ENCODE measurements around the gene SEMA5A. TPM values are rescaled to one million over a fixed set of nuclear protein-coding genes. Genes with fewer than 3 reads are reported as not detected.
A peak's percentile ranks its signal among the peaks of the same experiment; 100 is the strongest.
"Not testable (repeated sequence)": the region's sequence is repeated elsewhere in the genome, so short reads cannot be mapped to it uniquely, and the experiment has no call there.

SEMA5A gene
- total RNA-seq, 1 donor from 2014 or later: 9.3 TPM

DNA sequence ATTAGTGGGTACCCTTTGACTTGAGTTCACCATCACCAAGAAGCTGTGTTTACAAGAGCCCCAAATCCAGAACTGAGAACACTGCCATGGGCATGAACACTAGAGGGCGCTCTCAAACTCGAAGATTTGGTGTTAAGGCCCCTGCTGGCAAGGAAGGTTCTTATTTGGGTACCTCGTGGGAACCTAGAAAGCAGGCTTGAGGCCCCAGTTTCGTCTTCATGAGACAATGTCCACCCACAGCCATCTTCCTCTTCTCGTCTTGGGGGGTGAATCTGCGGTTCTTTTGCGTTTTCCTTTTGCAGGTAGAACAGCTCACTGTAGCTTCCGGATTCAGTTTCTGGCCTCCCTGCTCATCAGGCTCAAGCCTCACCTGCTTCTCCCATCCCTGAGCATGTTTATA lies 184.0 kb downstream of the SEMA5A start:
- Histone ChIP-seq H3K4me1 (no peaks in the 10 kb centered on the region), H3K27ac (no peak overlapping the region), H3K27me3 (no peaks in the 10 kb centered on the region), H3K9me3 (no peaks in the 10 kb centered on the region), H3K4me3 (no peak overlapping the region), H3K36me3 (no peaks in the 10 kb centered on the region)
- no peak for DNase-seq (ENCODE audit: extremely low spot score in 2 of 2)
- TF ChIP-seq, protein P1, sequence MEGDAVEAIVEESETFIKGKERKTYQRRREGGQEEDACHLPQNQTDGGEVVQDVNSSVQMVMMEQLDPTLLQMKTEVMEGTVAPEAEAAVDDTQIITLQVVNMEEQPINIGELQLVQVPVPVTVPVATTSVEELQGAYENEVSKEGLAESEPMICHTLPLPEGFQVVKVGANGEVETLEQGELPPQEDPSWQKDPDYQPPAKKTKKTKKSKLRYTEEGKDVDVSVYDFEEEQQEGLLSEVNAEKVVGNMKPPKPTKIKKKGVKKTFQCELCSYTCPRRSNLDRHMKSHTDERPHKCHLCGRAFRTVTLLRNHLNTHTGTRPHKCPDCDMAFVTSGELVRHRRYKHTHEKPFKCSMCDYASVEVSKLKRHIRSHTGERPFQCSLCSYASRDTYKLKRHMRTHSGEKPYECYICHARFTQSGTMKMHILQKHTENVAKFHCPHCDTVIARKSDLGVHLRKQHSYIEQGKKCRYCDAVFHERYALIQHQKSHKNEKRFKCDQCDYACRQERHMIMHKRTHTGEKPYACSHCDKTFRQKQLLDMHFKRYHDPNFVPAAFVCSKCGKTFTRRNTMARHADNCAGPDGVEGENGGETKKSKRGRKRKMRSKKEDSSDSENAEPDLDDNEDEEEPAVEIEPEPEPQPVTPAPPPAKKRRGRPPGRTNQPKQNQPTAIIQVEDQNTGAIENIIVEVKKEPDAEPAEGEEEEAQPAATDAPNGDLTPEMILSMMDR (IDR thresholded peaks at IDR 0.05): peak in 2 of 3 experiments; percentile 17 to 37
- no peak for TF ChIP-seq POLR2A (IDR thresholded peaks at IDR 0.05)
- TF ChIP-seq POLR2AphosphoS5 (IDR thresholded peaks at IDR 0.05; ENCODE audit: insufficient read depth in 1 of 2, low read depth in 1 of 2): no peak
- intact Hi-C loops (cut with DNase I): no loop called here

DNA sequence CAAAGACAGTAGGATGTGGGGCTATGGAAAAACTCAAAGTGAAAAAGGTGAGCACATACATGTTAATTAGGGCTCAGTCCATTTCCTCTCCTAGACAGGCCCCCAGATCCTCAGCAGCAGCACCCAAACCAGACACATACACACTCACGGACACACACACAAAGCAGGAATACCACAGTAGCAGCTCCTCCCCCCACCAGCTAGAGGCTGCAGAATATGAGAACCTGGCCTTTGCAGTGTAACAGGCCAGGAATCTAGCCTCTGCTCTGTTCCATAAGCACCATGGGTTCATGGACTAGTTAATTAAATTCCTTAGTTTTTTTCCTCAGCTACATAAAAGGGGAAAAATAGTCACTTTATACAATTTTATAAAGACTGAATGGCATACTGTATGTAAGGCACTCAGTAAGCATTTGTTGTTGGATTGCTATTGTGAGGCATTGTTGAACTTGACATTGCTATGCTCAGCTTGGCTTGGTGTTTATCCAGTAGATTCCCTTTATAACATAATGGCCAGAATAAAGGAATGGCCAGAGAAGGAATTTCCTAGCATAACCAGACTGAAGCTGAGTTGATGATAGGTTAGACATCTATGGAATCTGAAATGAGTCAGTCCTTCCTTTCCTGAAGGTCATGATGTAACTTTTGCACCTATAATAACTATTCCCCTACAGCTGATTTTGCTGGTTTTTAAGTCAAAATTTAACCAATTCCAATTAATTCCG lies 186.8 kb downstream of the SEMA5A start:
- H3K27me3 ChIP-seq: no peaks in the 10 kb centered on the region
- H3K9me3 ChIP-seq: no peaks in the 10 kb centered on the region
- no peak overlapping the region for H3K4me3 ChIP-seq
- DNase-seq (ENCODE audit: extremely low spot score in 2 of 2): no peak
- H3K36me3 ChIP-seq: no peaks in the 10 kb centered on the region
- no peaks in the 10 kb centered on the region for H3K4me1 ChIP-seq
- TF ChIP-seq POLR2AphosphoS5 (IDR thresholded peaks at IDR 0.05; ENCODE audit: insufficient read depth in 1 of 2, low read depth in 1 of 2) (no peak), POLR2A (IDR thresholded peaks at IDR 0.05) (no peak)
- TF ChIP-seq, protein P1 (IDR thresholded peaks at IDR 0.05): no peak
- H3K27ac ChIP-seq: no peak overlapping the region
- intact Hi-C loops (cut with DNase I): no loop called here

DNA sequence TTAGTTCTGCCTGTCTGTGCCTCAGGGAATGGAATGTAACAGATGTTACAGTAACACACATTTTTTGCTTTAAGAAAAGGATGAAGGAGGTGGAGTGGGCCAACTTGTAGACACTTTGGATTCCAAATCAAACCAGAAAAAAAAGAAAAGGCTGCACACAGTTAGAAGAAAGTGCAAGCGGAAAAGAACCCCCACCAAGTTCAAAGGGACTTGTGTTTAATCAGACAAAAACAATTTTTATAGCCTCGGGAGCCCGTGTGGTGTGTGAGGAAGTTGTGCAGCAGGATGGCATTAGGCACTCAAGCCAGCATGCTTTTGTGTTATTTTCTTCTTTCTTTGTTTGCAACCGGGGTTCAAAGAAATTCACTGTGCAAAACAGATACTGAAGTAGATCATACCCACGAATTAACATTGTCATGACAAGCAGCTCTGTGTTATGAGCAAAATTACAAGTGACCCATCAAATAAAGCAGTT lies 189.5 kb downstream of the SEMA5A start:
- no peak overlapping the region for H3K4me3 ChIP-seq
- intact Hi-C loops (cut with DNase I): no loop called here
- no peaks in the 10 kb centered on the region for H3K36me3 ChIP-seq
- no peak overlapping the region for H3K27ac ChIP-seq
- no peak for DNase-seq (ENCODE audit: extremely low spot score in 2 of 2)
- no peaks in the 10 kb centered on the region for H3K4me1 ChIP-seq
- H3K9me3 ChIP-seq: no peaks in the 10 kb centered on the region
- TF ChIP-seq, protein P1 (IDR thresholded peaks at IDR 0.05): no peak
- no peak for TF ChIP-seq POLR2AphosphoS5 (IDR thresholded peaks at IDR 0.05; ENCODE audit: insufficient read depth in 1 of 2, low read depth in 1 of 2)
- TF ChIP-seq POLR2A (IDR thresholded peaks at IDR 0.05): no peak
- H3K27me3 ChIP-seq: no peaks in the 10 kb centered on the region

DNA sequence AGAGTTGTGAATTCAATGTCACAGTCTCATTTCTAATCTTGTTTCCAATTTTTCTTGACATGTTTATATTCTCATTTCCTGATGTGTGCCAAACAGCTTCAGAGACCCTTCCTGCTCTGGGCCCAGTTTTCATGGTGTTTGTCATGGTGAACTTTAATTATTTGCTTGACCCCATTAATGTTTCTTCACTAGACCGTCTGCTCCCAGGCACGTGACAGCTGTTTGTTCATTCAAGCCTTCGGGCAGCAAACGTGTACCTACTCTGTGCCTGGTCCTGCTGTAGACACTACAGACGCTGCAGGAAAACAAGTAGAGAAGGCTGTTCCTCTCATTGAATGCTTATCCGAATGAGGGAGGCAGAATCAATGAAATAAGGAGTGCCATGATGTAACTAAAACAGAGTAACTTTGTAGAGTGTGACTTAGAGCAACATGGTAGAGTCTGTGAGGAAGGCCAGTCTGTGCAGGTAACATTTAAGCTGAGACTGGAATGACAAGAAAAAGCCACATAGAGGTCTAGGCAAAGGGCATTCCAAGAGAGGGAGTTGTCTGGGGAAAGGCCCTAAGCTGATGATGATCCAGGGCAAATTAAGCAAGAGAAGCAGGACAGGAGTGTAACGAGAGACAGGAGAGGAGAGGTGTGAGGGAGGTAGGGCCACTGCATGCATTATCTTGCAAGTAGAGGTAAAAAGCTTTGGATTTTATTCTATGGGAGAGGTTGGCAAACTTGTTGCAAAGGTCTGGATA lies 191.4 kb downstream of the SEMA5A start:
- Histone ChIP-seq H3K27me3 (no peaks in the 10 kb centered on the region), H3K4me1 (peaks cover under 1% of the 10 kb centered on the region), H3K9me3 (no peaks in the 10 kb centered on the region), H3K4me3 (no peak overlapping the region), H3K27ac (no peak overlapping the region), H3K36me3 (no peaks in the 10 kb centered on the region)
- intact Hi-C loops (cut with DNase I): no loop called here
- TF ChIP-seq POLR2AphosphoS5 (IDR thresholded peaks at IDR 0.05; ENCODE audit: insufficient read depth in 1 of 2, low read depth in 1 of 2): no peak
- TF ChIP-seq, protein P1 (IDR thresholded peaks at IDR 0.05): no peak
- no peak for TF ChIP-seq POLR2A (IDR thresholded peaks at IDR 0.05)
- DNase-seq (ENCODE audit: extremely low spot score in 2 of 2): no peak

DNA sequence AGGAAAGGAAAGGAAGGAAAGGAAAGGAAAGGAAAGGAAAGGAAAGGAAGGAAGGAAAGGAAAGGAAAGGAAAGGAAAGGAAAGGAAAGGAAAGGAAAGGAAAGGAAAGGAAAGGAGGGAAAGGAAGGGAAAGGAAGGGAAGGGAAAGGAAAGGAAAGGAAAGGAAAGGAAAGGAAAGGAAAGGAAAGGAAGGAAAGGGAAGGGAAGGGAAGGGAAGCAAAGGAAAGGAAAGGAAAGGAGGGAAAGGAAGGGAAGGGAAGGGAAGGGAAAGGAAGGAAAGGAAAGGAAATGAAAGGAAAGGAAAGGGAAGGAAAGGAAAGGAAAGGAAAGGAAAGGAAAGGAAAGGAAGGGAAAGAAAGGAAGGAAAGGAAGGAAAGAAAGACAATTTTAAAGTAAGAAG lies 192.8 kb downstream of the SEMA5A start:
- H3K36me3 ChIP-seq; DNase-seq (ENCODE audit: extremely low spot score in 2 of 2); H3K9me3 ChIP-seq; H3K27me3 ChIP-seq; H3K27ac ChIP-seq; H3K4me3 ChIP-seq; intact Hi-C loops (cut with DNase I): not testable (repeated sequence)
- peaks cover 13% of the 10 kb centered on the region for H3K4me1 ChIP-seq
